Measurements from ENCODE around the gene DYNC1H1. TPM values are rescaled to one million over a fixed set of nuclear protein-coding genes. Genes with fewer than 3 reads are reported as not detected.
"Not testable (repeated sequence)": the region's sequence is repeated elsewhere in the genome, so short reads cannot be mapped to it uniquely, and the experiment has no call there.

DYNC1H1 gene
- total RNA-seq, 4 donors from 2014 or later = 440 to 541 (median 495) TPM

DNA sequence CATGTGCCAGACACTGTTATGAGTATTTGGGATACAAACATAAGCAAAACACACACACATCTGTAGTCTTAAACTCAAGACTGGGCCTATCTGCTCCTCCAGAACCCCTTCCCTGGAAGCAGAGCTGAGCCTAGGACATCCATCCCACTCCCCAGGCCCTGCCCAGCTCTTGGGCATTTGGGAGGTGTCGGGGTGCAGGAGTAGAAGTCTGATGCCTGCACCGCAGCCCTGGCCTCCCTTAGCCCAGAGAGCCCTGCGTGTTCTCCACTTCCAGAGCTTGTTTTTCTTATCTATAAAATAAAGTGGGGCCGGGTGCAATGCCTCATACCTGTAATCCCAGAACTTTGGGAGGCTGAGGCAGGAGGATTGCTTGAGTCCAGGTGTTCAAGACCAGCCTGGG is 110.8 kb downstream of the DYNC1H1 start:
- DNase-seq (ENCODE audit: low spot score) = no peak
- TF ChIP-seq, protein P1, sequence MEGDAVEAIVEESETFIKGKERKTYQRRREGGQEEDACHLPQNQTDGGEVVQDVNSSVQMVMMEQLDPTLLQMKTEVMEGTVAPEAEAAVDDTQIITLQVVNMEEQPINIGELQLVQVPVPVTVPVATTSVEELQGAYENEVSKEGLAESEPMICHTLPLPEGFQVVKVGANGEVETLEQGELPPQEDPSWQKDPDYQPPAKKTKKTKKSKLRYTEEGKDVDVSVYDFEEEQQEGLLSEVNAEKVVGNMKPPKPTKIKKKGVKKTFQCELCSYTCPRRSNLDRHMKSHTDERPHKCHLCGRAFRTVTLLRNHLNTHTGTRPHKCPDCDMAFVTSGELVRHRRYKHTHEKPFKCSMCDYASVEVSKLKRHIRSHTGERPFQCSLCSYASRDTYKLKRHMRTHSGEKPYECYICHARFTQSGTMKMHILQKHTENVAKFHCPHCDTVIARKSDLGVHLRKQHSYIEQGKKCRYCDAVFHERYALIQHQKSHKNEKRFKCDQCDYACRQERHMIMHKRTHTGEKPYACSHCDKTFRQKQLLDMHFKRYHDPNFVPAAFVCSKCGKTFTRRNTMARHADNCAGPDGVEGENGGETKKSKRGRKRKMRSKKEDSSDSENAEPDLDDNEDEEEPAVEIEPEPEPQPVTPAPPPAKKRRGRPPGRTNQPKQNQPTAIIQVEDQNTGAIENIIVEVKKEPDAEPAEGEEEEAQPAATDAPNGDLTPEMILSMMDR (IDR thresholded peaks at IDR 0.05) = no peak
- ATAC-seq (ENCODE audit: low FRiP score) = no peak

DNA sequence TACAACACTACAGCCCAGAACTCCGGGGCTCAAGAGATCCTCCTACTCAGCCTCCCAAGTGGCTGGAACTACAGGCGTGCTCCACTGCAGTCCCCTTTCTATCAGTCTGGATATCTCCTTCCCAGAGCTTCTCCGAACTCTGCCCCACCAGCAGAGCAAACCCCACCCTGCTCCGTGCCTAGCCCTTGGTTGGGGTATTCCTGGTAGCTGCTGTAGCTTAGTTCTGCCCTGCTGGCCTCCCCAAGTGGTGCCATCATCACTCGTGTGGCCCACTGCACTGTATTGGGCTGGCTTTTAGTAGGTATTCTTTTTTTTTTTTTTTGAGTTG is 113.0 kb downstream of the DYNC1H1 start:
- TF ChIP-seq, protein P1 (IDR thresholded peaks at IDR 0.05) = no peak
- ATAC-seq (ENCODE audit: low FRiP score) (no peak), DNase-seq (ENCODE audit: low spot score) (no peak)

DNA sequence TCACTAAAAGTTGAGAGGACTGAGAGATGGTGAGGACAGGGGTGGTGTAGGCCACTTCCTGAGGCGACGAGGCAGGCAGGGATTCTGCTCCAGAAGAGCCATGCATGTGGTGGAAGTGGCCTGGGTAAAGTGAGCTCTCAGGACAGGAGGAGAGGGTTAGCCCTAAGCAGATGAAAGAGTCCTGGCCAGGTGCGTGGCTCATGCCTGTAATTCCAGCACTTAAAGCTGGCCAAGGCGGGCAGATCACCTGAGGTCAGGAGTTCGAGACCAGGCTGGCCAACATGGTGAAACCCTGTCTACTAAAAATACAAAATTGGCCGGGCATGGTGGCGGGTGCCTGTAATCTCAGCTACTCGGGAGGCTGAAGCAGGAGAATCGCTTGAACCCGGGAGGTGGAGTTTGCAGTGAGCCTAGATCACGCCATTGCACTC is 114.0 kb downstream of the DYNC1H1 start:
- DNase-seq (ENCODE audit: low spot score); ATAC-seq (ENCODE audit: low FRiP score): not testable (repeated sequence)

DNA sequence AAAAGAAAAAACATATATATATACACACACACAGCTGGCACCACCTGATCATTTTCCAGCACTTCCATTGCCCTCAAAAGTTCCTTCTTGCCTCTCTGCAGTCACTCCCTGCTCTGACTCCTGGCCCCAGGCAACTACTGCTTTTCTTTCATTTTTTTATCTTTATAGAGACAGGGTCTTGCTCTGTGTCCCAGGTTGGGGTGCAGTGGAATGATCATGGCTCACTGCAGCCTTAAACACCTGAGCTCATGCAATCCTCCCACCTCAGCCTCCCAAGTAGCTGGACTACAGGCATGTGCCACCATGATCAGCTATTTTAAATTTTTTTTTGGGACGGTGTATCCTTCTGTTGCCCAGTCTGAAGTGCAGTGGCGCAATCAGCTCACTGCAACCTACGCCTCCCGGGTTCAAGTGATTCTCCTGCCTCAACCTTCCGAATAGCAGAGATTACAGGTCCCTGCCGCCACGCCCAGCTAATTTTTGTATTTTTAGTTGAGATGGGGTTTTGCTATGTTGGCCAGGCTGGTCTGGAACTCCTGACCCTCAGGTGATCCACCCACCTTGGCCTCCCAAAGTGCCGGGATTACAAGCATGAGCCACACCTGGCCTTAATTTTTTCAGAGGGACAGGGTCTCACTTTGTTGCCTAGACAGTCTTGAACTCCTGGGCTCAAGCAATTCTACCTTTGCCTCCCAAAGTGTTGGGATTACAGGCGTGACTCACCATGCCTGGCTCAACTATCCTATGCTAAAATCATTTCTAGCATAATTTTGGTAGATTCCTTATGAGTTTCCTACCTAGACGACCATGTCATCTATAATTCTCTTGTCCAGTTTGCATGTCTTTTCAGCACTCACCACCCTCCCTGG is 114.7 kb downstream of the DYNC1H1 start:
- ATAC-seq (ENCODE audit: low FRiP score) = no peak
- TF ChIP-seq, protein P1 (IDR thresholded peaks at IDR 0.05) = no peak
- no peak for DNase-seq (ENCODE audit: low spot score)

DNA sequence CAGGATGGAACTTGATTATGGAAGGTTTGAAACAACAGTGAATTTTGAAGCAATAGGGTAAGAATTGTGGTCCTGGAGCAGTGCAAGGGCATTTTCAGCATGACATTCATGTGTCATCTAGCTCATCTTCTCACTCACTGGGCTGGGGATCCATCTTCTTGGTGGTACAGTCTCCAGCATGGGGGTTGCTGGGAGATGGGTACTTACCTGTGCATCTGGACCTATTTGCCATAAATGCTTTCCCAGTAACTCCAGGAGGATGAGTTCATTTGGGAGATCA is 115.3 kb downstream of the DYNC1H1 start:
- TF ChIP-seq, protein P1 (IDR thresholded peaks at IDR 0.05) = no peak
- ATAC-seq (ENCODE audit: low FRiP score) (no peak), DNase-seq (ENCODE audit: low spot score) (no peak)

DNA sequence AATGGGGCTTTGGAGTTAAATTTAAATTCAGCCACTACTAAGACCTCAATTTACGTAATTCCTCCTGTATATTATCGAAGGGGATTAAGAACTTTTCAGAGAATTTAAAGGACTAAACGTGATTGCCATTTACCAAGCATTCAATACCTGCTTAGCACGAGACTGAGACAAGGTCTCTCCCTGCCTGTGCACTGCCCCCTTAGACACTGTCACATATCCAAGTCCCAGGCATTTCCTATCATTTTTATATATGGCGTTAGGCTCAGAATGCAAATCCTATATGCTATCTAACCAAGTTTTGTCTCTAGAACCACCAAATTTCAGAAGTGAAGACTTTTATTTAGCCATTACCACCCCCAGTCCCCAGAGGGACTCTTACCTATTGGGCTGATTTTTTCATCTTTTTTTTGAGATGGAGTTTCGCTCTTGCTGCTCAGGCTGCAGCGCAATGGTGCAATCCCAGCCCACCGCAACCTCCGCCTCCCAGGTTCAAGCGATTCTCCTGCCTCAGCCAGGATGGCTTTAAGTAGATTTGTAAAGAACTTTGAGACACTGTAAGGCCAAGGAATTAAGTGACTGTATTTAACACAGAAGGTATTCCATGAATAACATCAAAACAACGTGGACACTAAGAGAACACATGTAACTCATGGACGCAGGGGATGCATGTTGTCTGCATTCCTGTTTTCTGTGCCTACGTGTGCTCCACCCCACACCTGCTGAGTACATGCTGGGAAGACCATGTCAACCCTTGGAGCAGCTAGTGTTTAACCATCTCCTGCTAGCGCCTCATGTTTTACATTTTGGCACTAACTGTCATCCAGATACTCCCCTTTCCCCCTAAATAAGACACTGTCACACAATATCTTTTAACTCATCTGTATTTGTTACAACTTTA is 116.1 kb downstream of the DYNC1H1 start:
- DNase-seq (ENCODE audit: low spot score) (no peak), ATAC-seq (ENCODE audit: low FRiP score) (no peak)
- TF ChIP-seq, protein P1 (IDR thresholded peaks at IDR 0.05) = no peak

DNA sequence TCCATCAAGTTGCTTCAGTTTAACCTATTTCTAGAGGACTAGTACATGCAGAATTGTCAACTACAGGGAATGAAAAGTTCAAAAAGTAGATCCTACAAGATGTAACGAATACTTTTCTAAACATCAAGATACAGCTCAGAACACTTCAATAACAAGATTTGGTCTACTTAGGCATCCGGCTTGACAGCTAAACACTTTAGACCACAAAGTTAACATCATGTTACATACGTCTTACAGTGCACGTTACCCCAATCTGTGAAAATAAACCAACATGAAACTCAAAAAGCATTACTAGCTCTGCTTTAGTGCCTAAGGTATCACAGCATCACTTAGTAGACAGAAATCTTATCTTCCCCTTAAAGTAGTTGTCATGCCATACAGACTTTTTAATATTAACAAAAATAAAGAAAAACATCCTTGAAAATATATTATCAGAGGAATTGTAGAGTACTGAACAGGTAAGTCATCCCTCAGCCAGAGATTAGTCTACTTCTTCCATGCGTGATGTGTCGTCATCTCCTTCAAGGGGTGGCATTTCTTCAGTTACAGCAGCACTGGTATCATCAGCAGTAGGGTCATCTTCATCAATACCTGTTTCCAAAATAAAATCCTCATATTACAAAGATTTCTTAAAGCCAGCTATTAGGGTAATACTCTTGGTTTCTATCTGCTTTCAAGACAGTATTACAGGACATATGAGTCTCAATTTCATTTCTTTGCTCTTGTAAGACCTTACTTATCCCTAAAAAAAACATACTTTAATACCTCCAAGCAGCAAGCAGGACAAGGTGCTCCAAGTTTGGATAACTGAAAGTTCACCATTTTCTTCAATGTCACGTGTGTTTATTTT is 117.1 kb downstream of the DYNC1H1 start:
- ATAC-seq (ENCODE audit: low FRiP score) (no peak), DNase-seq (ENCODE audit: low spot score) (no peak)
- TF ChIP-seq, protein P1 (IDR thresholded peaks at IDR 0.05) = no peak

DNA sequence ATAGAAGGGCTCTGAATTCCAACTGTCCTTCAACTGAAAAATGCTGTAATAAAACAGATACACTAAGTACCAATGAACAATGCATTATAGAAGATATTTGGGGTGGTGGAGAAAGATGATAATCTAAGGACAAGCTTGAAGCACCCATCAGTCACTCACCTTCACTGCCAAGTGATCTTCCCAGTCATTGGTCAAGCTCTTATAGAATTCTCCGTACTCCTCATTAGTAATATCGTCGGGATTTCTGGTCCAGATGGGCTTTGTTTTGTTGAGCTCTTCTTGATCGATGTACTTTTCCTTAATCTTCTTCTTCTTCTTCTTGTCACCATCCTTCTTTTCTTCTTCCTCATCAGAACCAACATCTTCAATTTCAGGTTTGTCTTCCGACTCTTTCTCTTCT is 120.1 kb downstream of the DYNC1H1 start:
- DNase-seq (ENCODE audit: low spot score); ATAC-seq (ENCODE audit: low FRiP score): not testable (repeated sequence)

Measured in omental fat pad (tissue), 4 donors.